ENCODE results near the gene TPM4.
A peak's percentile ranks its signal among the peaks of the same experiment; 100 is the strongest.
"Not testable (repeated sequence)": the region's sequence is repeated elsewhere in the genome, so short reads cannot be mapped to it uniquely, and the experiment has no call there.

The TPM4 gene

DNA sequence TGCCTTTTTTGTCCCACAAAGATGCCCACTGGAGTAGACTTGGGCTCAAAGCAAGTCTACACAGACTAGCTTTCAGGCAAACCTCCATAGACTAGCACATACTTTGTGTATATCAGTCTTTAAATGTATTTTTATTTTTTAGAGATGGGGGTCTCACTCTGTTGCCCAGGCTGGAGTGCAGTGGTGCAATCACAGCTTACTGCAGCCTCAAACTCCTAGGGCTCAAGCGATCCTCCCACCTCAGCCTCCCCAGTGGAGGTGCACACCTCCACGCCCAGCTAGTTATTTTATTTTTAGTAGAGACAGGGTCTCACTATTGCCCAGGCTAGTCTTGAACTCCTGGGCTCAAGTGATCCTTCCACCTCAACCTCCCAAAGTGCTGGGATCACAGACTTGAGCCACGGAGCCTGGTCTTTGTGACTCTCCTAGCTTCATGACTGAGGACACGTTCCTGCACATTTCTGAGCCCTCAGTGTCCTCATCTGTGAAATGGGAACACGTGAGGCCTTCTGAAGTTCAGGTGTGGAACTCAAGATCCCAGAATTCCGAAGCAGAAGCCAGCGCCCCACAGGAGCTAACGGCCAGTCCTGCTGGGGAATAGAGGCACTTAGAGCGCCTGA, 5.1 kb upstream of the TPM4 start:
- no peak for DNase-seq

DNA sequence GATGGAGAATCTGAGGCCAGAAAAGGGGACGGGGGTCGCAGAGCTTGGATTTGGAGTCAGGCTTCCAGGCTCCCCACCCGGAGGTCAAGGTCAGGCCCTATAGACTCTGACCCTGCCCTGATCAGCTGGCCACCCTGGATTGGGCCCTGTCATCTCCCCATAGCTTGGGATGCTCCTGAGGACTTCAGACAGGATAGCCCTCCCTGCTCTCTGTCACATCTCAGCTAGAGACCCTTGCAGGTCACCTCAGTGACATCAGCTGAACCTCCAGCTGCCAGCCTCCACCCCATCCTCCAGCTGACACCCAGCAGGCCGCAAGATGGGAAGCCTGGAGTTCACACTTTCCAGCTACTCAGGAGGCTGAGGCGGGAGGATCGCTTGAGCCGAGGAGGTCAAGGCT, 2.8 kb upstream of the TPM4 start:
- DNase-seq: no peak

DNA sequence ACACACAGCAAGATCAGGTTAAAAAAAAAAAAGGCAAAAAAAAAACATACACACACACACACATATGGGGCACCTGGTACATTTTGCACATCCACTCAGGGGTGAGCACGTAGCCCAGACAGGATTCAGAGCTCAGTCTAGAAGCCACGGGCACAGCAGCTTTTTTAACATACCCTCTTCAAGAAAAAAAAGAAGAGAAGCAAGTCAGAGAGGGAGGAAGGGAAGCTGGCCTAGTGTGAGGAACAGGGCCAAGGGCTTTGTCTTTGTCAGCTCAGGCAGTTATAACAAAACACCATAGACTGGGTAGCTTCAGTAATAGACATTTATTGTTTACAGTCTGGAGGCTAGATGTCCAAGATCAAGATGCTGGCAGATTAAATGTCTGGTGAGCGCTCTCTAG, 2.3 kb upstream of the TPM4 start:
- DNase-seq: peak in 2 of 58 donors; percentile 11 to 21

DNA sequence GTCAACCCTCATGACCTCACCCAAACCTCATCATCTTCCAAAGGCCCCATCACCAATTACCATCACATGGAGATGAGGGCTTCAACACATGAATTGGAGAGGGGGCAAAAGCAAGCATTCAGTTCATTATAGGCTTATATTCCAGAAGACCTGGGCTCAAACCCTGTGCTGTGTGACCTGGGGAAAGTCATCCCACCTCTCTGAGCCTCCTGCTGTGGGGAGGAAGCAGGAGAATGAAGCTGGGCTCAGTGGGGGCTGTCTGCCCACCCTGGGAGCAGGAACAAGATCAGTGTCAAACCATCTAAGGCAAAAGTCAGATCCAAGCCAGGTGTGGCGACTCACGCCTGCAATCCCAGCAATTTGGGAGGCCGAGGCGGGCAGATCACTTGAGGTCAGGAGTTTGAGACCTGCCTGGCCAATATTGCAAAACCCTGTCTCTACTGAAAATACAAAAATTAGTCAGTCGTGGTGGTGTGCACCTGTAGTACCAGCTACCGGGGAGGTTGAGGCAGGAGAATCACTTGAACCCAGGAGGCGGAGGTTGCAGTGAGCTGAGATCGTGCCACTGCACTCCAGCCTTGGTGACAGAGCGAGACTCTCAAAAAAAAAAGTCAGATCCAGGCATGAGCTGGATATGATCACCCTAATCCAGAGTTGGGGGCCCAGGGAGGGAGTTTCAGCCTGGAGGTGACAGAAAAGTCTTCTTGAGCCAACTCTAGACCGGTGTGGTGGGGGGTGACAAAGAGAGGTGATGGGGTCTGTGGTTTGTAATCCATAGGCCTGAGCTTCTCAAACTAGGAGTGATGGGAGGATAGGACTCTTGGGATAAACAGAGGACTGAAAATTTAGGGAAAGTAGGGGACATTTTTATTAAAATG, 1.6 kb upstream of the TPM4 start:
- DNase-seq: no peak

DNA sequence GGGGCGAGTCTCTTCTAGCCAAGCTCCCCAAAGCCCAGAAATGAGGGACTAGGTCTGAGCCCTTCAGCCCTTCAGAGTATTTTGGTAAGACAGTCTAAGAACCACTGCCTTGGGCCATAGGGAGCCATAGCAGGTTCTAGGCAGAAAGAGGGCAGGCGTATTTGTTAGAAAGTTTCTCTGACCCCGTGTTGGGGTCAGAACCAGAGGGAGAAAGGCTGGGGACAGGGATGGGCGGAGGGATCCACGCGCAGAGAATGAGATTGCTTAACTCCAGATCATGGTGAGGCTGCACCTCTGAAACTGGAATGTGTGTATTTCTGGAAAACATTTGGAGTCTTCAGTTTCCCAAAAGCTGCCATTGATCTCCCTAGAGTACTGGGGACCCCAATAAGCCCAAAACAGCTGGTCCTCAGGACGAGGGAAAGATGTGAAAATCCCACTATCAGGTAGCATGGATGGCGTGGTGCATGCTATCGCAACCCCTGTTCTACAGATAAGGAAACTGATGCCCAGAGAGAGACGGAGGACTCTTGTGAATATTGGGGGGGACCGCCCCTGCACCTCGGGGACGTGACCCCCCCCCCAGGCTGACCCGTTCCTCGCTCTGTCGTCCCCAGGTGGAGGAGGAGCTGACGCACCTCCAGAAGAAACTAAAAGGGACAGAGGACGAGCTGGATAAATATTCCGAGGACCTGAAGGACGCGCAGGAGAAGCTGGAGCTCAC, 703 bp upstream of the TPM4 start:
- DNase-seq: no peak

DNA sequence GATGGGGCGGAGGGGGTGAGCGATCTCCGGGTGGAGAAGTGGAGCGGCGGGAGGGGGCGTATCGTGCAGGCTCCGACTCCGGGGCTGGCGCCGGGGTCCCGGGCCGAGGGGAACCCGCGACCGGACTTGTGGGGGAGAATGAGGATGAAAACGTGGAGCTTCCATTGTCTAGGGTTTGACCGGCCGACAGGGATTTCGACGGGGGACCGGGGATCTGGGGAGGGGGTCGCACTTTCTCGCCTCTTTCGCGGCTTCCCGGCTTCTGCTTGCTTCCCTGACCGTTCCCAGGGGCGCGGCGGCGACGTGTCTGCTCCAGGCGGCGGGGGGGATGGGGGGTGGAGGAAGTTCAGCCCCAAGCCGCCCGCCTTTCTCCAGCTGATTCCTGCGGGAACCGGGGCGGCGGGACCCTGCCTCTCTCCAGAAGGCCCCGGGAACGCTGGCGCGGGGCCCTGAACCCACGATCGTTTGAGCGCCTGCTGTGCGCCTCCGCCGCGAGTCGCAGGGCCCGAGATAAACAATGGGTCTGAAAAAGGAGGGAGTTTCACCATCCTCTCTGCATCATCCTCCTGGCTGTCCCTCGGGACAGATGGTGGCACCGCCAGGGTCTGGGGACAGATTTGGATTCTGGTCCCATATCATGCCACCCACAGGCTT, 790 bp downstream of the TPM4 start:
- DNase-seq: peak in 43 of 58 donors; percentile 10 to 56 (median 36)

DNA sequence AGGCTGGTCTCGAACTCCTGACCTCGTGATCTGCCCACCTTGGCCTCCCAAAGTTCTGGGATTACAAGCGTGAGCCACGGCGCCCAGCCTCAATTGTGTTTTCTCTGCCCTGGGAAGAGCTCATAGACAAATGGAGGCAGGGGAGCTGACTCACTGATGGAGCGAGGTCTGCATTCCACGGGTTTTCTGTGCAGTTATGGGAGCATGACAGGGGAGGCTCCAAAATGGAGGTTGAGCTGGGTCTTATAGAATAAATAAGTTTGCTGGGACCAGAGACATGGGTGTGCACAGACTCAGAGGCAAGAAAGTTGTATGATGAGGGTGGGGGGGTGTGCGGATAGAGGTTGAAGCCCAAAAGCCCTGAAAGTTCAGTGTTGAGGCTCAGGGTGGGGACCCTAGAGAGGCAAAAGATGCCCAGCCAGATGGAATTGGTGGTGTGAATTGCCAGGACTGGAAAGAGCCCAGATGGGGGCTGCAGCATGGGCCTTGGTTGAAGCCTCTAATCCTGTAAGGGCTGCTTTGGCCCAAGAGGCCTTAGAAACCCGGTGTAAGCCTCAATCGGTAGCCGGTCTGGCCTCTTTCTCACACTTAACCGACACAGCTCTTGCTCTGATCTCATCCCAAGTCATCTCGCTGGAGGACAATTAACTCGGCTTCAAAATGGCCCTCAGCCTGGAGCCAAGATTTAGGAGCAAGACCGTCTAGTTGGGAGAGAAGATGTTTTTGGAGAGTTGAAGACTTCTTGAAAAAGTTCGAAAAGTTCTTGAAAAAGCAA, 1.9 kb downstream of the TPM4 start:
- peak in 4 of 58 donors; percentile 17 to 44 (median 30) for DNase-seq

DNA sequence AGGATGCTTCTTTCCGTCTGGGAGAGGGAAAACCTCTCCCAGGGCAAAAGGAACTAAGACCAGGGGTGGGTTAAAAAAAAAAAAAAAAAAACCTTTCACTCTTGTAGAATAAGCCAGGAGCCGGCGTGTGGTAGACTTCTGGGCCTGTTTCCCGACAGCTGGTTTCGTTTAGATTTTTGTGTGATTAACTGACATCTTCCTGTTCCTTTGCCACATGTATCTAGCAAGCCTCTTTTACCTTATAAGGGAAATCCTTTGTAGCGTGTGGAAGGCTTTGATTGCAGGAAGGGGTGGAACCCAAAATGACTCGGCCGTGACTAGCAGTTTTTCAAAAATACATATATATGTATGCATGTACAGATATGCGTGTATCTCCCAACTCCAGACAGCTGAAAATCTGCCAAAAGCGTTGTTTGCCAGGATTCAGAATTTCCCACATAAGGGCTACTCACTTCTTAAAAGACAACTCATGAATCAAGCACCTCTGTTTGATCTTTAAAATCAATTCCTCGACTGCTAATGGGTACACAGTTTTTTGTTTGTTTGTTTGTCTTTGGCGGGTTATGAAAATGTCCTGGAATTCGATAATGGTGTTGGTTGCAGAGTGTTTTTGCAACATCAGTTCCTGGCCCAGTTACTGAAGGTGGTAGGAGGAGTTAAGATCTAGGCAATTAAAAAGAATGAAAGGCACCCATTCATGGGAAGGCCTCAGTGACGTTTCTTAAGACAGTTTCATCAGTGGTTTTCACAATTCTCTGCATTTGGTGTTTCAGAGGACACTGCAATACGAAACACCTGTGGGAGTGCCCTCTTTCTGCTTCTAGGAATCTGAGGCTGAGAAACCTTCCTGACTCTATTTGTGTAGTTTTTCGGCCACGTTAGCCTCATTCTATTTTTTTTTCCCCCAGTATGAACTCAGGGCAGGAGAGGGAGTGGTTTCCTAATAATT, 2.7 kb downstream of the TPM4 start:
- DNase-seq: peak in 27 of 58 donors; percentile 4 to 73 (median 28)

DNA sequence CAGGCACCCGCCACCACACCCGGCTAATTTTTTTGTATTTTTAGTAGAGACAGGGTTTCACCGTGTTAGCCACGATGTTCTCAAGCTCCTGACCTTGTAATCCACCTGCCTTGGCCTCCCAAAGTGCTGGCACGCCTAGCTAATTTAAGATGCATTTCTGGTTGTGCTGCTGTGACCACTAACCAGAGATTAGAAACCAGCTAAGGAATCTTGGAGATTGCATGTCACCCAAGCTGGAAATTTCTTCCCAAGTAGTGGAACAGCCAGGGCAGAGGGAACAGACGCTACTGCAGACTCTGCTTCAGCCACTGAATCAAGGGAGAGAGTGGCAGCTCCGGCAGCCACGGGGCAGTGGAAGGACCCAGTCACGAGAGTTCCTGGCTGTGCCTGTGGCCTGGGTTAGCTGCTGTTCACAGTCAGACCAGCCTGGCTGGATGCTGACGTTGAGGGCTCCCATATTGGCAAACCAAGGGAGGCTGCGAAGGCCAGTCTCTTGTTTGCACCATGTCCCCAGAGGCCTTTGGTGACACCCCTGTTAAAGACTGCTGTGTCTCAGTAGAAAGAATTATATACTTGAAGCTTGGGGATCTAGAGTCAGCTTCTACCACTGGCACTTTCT, 7.9 kb downstream of the TPM4 start:
- DNase-seq: no peak

DNA sequence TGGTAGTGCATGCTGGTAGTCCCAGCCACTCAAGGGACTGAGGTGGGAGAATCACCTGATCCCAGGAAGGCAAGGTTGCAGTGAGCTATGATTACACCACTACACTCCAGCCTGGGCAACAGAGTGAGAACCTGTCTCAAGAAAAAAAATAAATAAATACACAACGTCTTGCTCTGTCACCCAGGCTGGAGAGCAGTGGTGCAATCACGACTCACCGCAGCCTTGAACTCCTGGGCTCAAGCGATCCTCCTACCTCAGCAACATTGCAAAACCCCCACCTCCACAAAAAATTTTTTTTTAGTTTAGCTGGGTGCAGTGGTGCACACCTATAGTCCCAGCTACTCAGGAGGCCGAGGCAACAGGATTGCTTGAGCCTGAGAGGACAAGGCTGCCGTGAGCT, 8.8 kb downstream of the TPM4 start:
- no peak for DNase-seq

DNA sequence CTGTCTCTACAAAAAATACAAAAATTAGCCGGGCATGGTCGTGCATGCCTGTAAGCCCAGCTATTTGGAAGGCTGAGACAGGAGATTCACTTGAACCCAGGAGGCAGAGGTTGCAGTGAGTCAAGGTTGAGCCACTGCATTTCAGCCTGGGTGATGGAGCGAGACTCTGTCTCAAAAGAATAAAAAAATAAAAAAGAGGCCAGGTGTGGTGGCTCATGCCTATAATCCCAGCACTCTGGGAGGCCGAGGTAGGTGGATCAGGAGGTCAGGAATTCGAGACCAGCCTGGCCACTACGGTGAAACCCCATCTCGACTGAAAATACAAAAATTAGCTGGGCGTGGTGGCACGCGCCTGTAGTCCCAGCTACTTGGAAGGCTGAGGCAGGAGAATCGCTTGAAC, 11.1 kb downstream of the TPM4 start:
- not testable (repeated sequence) for DNase-seq

DNA sequence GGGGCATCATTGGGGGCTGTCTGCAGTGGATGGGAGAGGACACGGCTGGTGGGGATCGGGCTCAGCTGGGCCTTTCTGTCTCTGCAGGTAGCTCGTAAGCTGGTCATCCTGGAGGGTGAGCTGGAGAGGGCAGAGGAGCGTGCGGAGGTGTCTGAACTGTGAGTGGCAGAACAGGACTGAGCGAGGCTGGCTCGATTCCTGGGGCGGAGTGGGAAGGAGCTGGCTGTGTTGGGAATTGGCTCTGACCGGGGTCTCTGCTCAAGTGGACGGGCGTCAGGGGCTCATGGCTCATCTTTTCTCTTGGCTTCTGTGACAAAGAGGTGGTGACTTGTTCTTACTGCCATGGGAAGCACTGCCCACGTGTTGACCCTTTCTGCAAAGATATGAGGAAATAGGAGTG, 11.6 kb downstream of the TPM4 start:
- DNase-seq: no peak

DNA sequence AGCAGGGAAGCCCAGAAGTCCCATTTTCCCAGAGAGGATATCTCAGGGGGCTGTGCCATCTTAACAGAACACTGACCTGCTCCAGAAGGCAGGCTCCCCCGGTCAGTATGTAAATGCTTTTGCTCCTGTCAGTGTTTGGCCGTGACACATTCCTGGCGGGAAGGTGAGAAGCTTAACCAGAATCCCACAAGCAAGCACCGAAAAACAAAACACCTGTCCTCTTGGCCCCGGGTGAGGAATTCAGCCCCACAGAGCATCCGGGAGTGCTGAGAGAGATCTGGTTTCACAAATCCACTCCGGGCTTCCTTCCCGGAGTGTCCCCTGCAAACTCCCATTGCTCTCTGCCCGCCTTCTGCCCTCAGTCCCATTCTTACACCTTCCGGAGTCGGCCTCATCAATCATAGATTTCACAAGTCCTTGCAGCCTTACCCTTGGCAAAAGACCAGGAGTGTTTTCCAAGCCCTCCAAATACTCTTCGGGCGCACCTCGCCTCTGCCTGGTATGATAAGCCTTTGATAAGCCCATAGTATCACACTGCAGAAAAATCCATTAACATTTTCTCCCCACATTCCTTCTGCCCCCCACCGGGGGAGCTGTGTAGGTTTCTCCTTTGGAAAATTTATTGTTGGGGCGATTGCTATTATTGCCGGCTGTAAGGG, 12.2 kb downstream of the TPM4 start:
- DNase-seq: no peak

DNA sequence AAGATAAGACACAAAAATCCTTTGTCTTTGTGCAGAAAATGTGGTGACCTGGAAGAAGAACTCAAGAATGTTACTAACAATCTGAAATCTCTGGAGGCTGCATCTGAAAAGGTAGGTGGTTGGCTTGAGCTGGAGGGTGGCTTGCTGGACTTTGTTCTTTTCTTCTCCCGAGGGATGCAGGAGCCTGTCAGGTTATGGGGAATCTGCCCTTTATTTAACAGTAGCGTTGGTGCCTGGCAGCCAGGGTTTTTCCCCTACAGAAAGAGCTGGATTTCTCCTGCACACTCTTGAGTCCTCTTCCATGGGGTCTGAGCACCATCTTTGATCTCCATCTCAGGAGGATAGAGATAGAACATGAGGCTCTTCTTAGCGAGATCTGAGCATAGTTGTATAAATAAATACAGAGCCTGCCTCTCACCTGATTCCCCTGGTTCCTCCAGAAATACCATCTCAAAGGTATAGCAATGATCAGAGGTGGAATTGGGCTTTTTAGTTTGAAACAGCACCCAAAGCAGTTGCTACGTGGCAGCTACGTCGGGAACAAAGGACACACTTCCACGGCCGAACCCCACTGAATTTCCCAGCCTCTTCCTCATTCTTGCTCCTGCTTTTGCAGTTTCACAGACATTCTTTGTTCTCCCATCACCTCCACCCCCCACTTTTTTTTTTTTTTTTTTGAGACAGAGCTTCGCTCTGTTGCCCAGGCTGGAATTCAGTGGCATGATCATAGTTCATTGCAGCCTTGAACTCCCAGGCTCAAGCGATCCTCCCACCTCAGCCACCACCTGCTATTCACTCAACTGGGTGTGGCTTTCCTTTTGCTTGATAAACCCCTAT, 12.9 kb downstream of the TPM4 start:
- DNase-seq: peak in 1 of 58 donors; percentile 21

DNA sequence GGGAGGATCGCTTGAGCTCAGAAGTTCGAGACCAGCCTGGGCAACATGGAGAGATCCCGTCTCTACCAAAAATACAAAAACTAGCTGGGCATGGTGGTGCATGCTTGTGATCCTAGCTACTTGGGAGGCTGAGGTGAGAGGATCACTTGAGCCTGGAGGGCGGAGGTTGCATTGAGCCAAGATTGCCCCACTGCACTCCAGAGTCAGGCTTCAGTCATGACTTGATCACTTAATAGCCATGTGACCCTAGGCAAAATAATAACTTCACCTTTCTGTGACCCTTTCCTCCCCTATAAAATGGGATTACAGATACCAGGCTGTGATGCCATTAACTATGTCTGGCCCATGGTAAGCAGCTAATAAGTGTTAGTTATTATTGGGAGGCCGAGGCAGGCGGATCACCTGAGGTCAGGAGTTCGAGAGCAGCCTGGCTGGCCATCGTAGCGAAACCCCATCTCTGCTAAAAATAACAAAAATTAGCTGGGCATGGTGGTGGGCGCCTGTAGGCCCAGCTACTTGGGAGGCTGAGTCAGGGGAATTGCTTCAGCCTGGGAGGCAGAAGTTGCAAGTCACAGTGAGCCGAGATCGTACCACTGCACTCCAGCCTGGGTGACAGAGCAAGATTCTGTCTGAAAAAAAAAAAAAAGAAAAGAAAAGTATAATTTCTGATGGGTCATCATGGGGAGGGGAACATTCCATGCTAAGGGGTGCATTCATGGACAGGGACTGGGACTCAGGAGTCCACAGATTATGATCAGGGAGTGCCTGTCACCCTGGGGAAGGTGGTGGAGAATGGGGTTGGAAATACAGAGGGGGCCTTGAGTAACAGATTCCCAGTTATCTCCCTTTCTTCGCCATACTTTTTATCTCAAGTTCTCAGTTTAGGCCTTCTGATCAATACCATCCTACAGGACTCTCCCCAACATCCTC, 15.5 kb downstream of the TPM4 start:
- DNase-seq: no peak

DNA sequence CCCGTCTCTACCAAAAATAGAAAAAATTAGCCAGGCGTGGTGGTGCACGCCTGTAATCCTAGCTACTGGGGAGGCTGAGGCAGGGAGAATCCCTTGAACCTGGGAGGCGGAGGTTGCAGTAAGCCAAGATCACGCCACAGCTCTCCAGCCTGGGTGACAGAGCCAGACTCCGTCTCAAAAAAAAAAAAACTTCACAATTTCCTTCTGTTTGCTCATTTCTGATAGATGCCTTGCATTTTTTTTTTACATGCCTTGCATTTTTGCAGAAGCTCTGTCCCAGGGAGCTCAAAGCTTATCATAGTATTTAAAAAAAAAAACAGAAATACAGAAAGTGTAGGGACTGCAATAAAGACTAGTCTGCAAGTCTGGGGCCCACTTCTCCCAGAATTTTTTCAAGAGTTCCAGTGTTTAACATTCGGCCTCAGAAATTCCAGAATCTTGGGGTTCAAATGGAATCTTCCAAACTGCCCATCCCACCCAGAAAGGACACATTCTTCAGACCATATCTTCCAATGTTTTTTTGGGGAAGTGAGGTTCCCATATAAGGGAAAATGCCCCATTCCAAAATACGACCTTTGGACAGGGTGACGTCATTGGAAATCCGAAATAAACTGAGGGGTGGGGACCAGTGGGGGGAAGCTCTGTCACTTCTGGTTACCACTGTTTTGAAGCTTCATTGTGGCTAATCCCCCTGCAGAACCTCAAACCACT, 18.2 kb downstream of the TPM4 start:
- no peak for DNase-seq

Measured in anterior cingulate cortex (tissue), 58 donors.